ENCODE data around the gene CNOT3.

CNOT3 gene

DNA sequence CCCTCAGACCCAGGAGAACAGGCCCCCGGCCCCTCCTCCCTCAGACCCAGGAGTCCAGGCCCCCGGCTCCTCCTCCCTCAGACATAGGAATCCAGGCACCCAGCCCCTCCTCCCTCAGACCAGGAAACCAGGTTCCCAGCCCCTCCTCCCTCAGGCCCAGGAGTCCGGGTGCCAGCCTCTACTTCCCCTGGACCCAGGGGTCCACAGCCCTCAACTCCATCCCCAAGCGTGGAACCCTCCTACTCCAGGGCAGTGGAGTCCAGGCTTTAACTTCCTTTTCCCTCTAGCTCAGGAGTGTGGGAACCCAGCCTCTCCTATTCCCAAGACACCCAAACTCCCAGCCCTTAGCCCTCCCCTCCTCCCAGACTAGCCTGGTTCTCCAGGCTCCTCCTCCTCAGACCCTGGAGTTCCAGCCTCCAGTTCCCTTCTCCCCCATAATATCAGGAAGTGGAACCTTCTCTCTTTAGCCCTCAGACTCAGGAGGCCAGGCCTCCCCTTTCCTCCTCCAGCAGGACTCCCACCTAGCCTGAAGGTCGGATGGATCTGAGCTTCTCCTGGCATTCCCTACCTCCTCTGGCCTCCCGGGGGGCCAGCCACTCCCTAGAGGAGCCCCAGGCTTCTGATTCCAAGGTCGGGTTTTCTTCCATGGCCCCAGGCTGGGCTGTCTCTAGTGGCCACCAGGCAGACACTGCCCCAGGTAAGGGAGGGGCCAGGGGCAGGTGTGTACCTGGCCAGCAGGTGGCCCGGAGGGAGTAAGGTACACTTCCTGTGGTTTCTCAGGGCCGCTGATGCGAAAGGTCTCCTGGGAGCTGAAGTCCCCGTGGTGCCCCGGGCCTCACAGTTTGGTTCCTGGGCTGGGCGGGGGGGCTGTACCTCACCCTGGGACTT, 35.2 kb downstream of the CNOT3 start, which contains the start of gene TMC4:
TMC4 (minus strand) TSS at position 690 of the 888 bp plus-strand sequence; CDS start at position 647, 43 bp downstream.
- no peak for DNase-seq (ENCODE audit: low read depth)
- TF ChIP-seq, protein P1, sequence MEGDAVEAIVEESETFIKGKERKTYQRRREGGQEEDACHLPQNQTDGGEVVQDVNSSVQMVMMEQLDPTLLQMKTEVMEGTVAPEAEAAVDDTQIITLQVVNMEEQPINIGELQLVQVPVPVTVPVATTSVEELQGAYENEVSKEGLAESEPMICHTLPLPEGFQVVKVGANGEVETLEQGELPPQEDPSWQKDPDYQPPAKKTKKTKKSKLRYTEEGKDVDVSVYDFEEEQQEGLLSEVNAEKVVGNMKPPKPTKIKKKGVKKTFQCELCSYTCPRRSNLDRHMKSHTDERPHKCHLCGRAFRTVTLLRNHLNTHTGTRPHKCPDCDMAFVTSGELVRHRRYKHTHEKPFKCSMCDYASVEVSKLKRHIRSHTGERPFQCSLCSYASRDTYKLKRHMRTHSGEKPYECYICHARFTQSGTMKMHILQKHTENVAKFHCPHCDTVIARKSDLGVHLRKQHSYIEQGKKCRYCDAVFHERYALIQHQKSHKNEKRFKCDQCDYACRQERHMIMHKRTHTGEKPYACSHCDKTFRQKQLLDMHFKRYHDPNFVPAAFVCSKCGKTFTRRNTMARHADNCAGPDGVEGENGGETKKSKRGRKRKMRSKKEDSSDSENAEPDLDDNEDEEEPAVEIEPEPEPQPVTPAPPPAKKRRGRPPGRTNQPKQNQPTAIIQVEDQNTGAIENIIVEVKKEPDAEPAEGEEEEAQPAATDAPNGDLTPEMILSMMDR (conservative IDR thresholded peaks at IDR 0.05; ENCODE audit: low read depth, low read length), result peak; percentile 13
- H3K4me3 ChIP-seq (ENCODE audit: low read length), result no peak within 1 kb of the TSS

GRCh38 chr19:54173359-54173699, 35.8 kb downstream of the CNOT3 start:
- DNase-seq (ENCODE audit: low read depth), result no peak
- no peak overlapping the region for H3K4me3 ChIP-seq (ENCODE audit: low read length)
- TF ChIP-seq, protein P1 (conservative IDR thresholded peaks at IDR 0.05; ENCODE audit: low read depth, low read length), result no peak

DNA sequence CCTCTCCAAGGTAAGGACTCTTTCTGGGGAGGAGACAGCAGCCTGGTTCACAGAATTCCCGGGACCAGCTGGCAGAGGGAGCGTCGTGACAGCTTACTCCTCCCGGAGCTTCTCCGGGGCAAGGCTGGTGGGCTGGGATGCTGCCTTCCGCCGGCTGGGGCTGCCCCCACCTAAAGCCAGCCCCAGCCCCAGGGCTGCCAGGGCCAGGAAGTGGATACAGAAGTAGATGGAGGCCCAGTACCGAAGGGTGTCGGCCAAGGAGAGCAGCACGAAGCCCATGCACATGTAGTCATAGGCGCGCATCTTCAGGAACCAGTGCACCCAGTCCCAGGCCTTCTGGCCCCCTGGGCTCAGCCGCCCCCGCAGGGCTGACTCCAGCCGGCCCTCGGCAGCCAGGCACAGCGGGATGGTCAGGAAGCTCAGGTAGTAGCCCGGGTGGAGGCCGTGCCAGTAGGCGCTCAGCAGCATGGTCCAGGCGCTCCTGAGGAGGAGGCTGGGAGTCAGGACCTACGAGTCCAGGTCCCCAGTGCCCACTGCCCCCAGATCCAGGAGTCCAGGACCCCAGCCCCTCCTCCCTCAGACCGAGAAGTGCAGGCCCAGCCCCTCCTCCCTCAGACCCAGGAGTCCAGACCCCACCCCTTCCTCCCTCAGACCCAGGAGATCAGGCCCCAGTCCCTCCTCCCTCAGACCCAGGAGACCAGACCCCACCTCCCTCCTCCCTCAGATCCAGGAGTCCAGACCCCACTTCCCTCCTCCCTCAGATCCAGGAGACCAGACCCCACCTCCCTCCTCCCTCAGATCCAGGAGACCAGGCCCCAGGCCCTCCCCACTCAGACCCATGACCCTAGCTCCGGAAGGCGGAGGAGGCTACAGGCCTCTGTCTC, 36.6 kb downstream of the CNOT3 start:
- no peak for DNase-seq (ENCODE audit: low read depth)
- no peak overlapping the region for H3K4me3 ChIP-seq (ENCODE audit: low read length)
- TF ChIP-seq, protein P1 (conservative IDR thresholded peaks at IDR 0.05; ENCODE audit: low read depth, low read length), result no peak

DNA sequence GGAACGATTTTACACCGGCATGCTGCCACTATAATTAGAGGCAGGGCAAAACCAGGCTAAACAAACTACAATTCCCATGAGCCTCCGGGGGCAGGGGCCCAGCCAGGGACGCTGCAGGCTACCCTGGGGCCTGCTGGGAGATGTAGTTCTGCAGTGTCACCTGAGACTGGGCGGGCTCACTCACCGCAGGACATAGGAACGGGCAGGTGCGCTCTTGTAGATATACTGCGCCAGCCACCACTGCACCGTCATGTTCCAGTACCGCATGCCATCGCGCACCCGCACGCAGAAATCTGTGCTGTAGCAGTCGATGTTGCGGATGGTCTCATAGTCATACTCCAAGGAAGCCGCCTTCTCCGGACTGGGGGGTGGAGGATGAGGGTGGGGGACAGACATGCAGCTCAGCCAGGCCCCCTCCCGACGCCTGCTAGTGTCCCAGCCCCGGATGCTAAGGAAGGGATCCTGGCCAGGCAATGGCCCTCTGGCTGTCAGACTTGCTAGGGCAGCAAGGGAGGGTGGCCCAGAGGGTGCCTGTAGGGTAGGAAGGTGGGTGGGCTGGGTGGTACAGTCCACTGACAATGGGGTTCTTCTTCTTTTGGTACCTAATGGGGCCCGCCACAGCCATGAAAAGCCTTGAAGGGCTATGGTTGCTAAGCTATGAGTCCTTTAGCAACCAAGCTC, 41.2 kb downstream of the CNOT3 start:
- no peak for DNase-seq (ENCODE audit: low read depth)
- H3K4me3 ChIP-seq (ENCODE audit: low read length), result no peak overlapping the region
- TF ChIP-seq, protein P1 (conservative IDR thresholded peaks at IDR 0.05; ENCODE audit: low read depth, low read length), result no peak

- no peak for DNase-seq (ENCODE audit: low read depth)
- H3K4me3 ChIP-seq (ENCODE audit: low read length), result no peak overlapping the region
- TF ChIP-seq, protein P1 (conservative IDR thresholded peaks at IDR 0.05; ENCODE audit: low read depth, low read length), result no peak
Observed at GRCh38 chr19:54179262-54179852, 41.8 kb downstream of the CNOT3 start.

GRCh38 chr19:54179921-54180461, 42.4 kb downstream of the CNOT3 start:
- peak; percentile 54 for DNase-seq (ENCODE audit: low read depth)
- TF ChIP-seq, protein P1 (conservative IDR thresholded peaks at IDR 0.05; ENCODE audit: low read depth, low read length), result peak; percentile 63
- no peak overlapping the region for H3K4me3 ChIP-seq (ENCODE audit: low read length)
